HepG2 (cell line): ENCODE measurements around the gene CAPN10. TPM values are rescaled to one million over a fixed set of nuclear protein-coding genes. Genes with fewer than 3 reads are reported as not detected.

ENCODE experiments used
- ATAD3A ChIP-seq: sonication (generic); formaldehyde crosslinking; IDR thresholded peaks from 2 replicates; pipeline ENCODE4 v1.4.0; 2020; ENCODE audit warnings: missing genetic modification reagents
- CBX5 ChIP-seq: sonication (generic); formaldehyde crosslinking; IDR thresholded peaks from 2 replicates; pipeline ENCODE4 v1.4.0; 2020; ENCODE audit warnings: missing genetic modification reagents, borderline replicate concordance
- CREB1 ChIP-seq, 2 experiments: fragments of 450-650 bp in 1 of 2; IDR thresholded peaks; 2 replicates each; pipeline ENCODE4 v1.6.1; 2016 to 2017; ENCODE audit warnings: control low read depth in 1 of 2, mild to moderate bottlenecking in 1 of 2, missing compliant biosample characterization in 1 of 2, missing genetic modification characterization in 1 of 2
- GPN1 ChIP-seq: sonication (generic); formaldehyde crosslinking; IDR thresholded peaks from 2 replicates; pipeline ENCODE4 v1.5.1; 2020; ENCODE audit warnings: missing genetic modification reagents, borderline replicate concordance
- HDAC2 ChIP-seq: sonication (generic); formaldehyde crosslinking; IDR thresholded peaks from 2 replicates; pipeline ENCODE4 v1.4.0; 2020; ENCODE audit warnings: missing genetic modification reagents
- HMGA1 ChIP-seq: sonication (generic); formaldehyde crosslinking; conservative IDR thresholded peaks from 2 replicates; pipeline ENCODE4 v1.4.0; 2020; ENCODE audit warnings: missing genetic modification reagents
- MED1 ChIP-seq: sonication (generic); formaldehyde crosslinking; IDR thresholded peaks from 2 replicates; pipeline ENCODE4 v1.4.0; 2020; ENCODE audit warnings: missing genetic modification reagents
- MTA1 ChIP-seq: sonication (generic); formaldehyde crosslinking; IDR thresholded peaks from 2 replicates; pipeline ENCODE4 v1.4.0; 2020; ENCODE audit warnings: missing genetic modification reagents, mild to moderate bottlenecking, borderline replicate concordance
- NKX3-1 ChIP-seq: sonication (generic); formaldehyde crosslinking; IDR thresholded peaks from 2 replicates; pipeline ENCODE4 v1.5.0; 2020; ENCODE audit warnings: missing genetic modification reagents
- PHF8 ChIP-seq: sonication (generic); formaldehyde crosslinking; IDR thresholded peaks from 2 replicates; pipeline ENCODE4 v1.5.0; 2020; ENCODE audit warnings: missing genetic modification reagents
- POLR2AphosphoS2 ChIP-seq: IDR thresholded peaks from 2 replicates; pipeline ENCODE4 v1.6.1; 2011; ENCODE audit warnings: low read depth, low read length, improper control_type of control experiment
- RBFOX2 ChIP-seq: fragments of 200-400 bp; formaldehyde crosslinking; IDR thresholded peaks from 2 replicates; pipeline ENCODE4 v1.6.1; 2017; ENCODE audit warnings: low read depth, mild to moderate bottlenecking, low read length
- REXO4 ChIP-seq: sonication (generic); formaldehyde crosslinking; IDR thresholded peaks from 2 replicates; pipeline ENCODE4 v1.8.0; 2022; ENCODE audit warnings: missing genetic modification reagents, mild to moderate bottlenecking, borderline replicate concordance
- SIN3A ChIP-seq: IDR thresholded peaks from 2 replicates; pipeline ENCODE4 v1.6.1; 2011; ENCODE audit warnings: low read depth, mild to moderate bottlenecking, control low read depth, low read length, borderline replicate concordance
- SP2 ChIP-seq: sonication (generic); formaldehyde crosslinking; IDR thresholded peaks from 2 replicates; pipeline ENCODE4 v1.5.1; 2020; ENCODE audit warnings: mild to moderate bottlenecking, missing genetic modification reagents
- USF2 ChIP-seq, 2 experiments: sonication (generic) in 1 of 2; formaldehyde crosslinking in 1 of 2; IDR thresholded peaks; 2 replicates each; pipeline versions ENCODE4 v1.5.1 to v1.6.1; 2011 to 2020; ENCODE audit warnings: borderline replicate concordance in 1 of 2, low read depth in 1 of 2, low read length in 1 of 2, mild to moderate bottlenecking in 1 of 2, missing genetic modification reagents in 1 of 2, moderate library complexity in 1 of 2
- WIZ ChIP-seq: sonication (generic); formaldehyde crosslinking; IDR thresholded peaks from 2 replicates; pipeline ENCODE4 v1.5.1; 2020; ENCODE audit warnings: mild to moderate bottlenecking, missing genetic modification reagents
- ZMYM3 ChIP-seq: sonication (generic); formaldehyde crosslinking; IDR thresholded peaks from 2 replicates; pipeline ENCODE4 v1.5.1; 2020; ENCODE audit warnings: mild to moderate bottlenecking, missing genetic modification reagents
- ZNF260 ChIP-seq: sonication (generic); formaldehyde crosslinking; IDR thresholded peaks from 2 replicates; pipeline ENCODE4 v1.4.0; 2020; ENCODE audit warnings: missing genetic modification reagents, low read depth, mild to moderate bottlenecking, borderline replicate concordance
- ZNF335 ChIP-seq: sonication (generic); formaldehyde crosslinking; IDR thresholded peaks from 2 replicates; pipeline ENCODE4 v1.4.0; 2020; ENCODE audit warnings: missing genetic modification reagents
- ZNF350 ChIP-seq: sonication (generic); formaldehyde crosslinking; IDR thresholded peaks from 2 replicates; pipeline ENCODE4 v1.4.0; 2020; ENCODE audit warnings: mild to moderate bottlenecking, low read depth, missing genetic modification reagents, borderline replicate concordance
- ZNF530 ChIP-seq: sonication (generic); formaldehyde crosslinking; IDR thresholded peaks from 2 replicates; pipeline ENCODE4 v1.5.0; 2020; ENCODE audit warnings: low read depth, mild to moderate bottlenecking, missing genetic modification reagents
- ZNF672 ChIP-seq: sonication (generic); formaldehyde crosslinking; IDR thresholded peaks from 2 replicates; pipeline ENCODE4 v1.8.1; 2022; ENCODE audit warnings: missing genetic modification reagents
- ZNF850 ChIP-seq: sonication (generic); formaldehyde crosslinking; conservative IDR thresholded peaks from 2 replicates; pipeline ENCODE4 v1.9.0; 2021; ENCODE audit warnings: mild to moderate bottlenecking, missing genetic modification reagents
- polyA plus RNA-seq, 8 experiments: library from polyadenylated mRNA; depleted of rRNA in 3 of 8; stranded (reverse) in 7 of 8; unstranded in 1 of 8; fragments of >200 nt; fragmentation: Illumina TruSeq in 4 of 8; extraction: Trizol in 4 of 8; gene quantifications; 2 replicates each; pipeline versions ENCODE4 v1.2.1 to v1.2.3, GENCODE V29; 2011 to 2016; ENCODE audit warnings: low read depth in 4 of 8, missing spikeins in 1 of 8, mixed read lengths in 1 of 8; ENCODE audit not compliant: insufficient read depth in 1 of 8
- total RNA-seq, 5 experiments: library from RNA; depleted of rRNA; stranded (reverse); fragments of >200 nt; fragmentation: Illumina TruSeq; extraction: Trizol; gene quantifications; 2 replicates each; pipeline ENCODE4 v1.2.3, GENCODE V29; 2016; ENCODE audit warnings: low read depth in 1 of 5
- TF ChIP-seq, protein P1 (sequence below): sonication (generic); formaldehyde crosslinking; IDR thresholded peaks from 2 replicates; pipeline ENCODE4 v1.8.1; 2022; ENCODE audit warnings: low read depth, mild to moderate bottlenecking, missing genetic modification reagents
- TF ChIP-seq, protein P2 (sequence below): sonication (generic); formaldehyde crosslinking; IDR thresholded peaks from 2 replicates; pipeline ENCODE4 v1.4.0; 2020; ENCODE audit warnings: missing genetic modification reagents, borderline replicate concordance

CAPN10 gene
- total and polyA plus RNA-seq, 2 of the 13 experiments (the other 11 are each of a cell fraction or from before 2014, with no cell fraction given) = 27.6 to 32.4 TPM

- TF ChIP-seq, protein P1, sequence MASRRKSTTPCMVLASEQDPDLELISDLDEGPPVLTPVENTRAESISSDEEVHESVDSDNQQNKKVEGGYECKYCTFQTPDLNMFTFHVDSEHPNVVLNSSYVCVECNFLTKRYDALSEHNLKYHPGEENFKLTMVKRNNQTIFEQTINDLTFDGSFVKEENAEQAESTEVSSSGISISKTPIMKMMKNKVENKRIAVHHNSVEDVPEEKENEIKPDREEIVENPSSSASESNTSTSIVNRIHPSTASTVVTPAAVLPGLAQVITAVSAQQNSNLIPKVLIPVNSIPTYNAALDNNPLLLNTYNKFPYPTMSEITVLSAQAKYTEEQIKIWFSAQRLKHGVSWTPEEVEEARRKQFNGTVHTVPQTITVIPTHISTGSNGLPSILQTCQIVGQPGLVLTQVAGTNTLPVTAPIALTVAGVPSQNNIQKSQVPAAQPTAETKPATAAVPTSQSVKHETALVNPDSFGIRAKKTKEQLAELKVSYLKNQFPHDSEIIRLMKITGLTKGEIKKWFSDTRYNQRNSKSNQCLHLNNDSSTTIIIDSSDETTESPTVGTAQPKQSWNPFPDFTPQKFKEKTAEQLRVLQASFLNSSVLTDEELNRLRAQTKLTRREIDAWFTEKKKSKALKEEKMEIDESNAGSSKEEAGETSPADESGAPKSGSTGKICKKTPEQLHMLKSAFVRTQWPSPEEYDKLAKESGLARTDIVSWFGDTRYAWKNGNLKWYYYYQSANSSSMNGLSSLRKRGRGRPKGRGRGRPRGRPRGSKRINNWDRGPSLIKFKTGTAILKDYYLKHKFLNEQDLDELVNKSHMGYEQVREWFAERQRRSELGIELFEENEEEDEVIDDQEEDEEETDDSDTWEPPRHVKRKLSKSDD (CRISPR knock-in tag) = peak; percentile 91
- TF ChIP-seq SIN3A = peak; percentile 87; the same call in 1 of the 2 replicates
- TF ChIP-seq MTA1 (CRISPR knock-in tag) = peak; percentile 69; the same call in 1 of the 2 replicates
- no peak; the same call in 1 of the 2 replicates for TF ChIP-seq ZNF672 (CRISPR knock-in tag)
- TF ChIP-seq POLR2AphosphoS2 = no peak
- TF ChIP-seq ZNF850 (CRISPR knock-in tag) = no peak; the same call in 1 of the 2 replicates
- TF ChIP-seq ZNF530 (CRISPR knock-in tag) = 0 out of 2 replicates have a peak, but pooled peaks have one; percentile 73
- peak; percentile 74; the same call in 1 of the 2 replicates for TF ChIP-seq ZNF335 (CRISPR knock-in tag)
- peak; percentile 53; the same call in 1 of the 2 replicates for TF ChIP-seq SP2 (CRISPR knock-in tag)
- no peak; the same call in 1 of the 2 replicates for TF ChIP-seq ZNF350 (CRISPR knock-in tag)
- TF ChIP-seq HMGA1 (CRISPR knock-in tag) = no peak
- no peak for TF ChIP-seq ZMYM3 (CRISPR knock-in tag)
- no peak for TF ChIP-seq ATAD3A (CRISPR knock-in tag)
- TF ChIP-seq, protein P2, sequence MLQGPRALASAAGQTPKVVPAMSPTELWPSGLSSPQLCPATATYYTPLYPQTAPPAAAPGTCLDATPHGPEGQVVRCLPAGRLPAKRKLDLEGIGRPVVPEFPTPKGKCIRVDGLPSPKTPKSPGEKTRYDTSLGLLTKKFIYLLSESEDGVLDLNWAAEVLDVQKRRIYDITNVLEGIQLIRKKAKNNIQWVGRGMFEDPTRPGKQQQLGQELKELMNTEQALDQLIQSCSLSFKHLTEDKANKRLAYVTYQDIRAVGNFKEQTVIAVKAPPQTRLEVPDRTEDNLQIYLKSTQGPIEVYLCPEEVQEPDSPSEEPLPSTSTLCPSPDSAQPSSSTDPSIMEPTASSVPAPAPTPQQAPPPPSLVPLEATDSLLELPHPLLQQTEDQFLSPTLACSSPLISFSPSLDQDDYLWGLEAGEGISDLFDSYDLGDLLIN (CRISPR knock-in tag) = no peak
- no peak for TF ChIP-seq PHF8
- TF ChIP-seq NKX3-1 (CRISPR knock-in tag) = no peak; the same call in 1 of the 2 replicates
- no peak for TF ChIP-seq USF2 (IDR thresholded peaks at IDR 0.05; ENCODE audit: low read depth, low read length)
- TF ChIP-seq USF2 (CRISPR knock-in tag; IDR thresholded peaks at IDR 0.05; ENCODE audit: borderline replicate concordance) = no peak
- TF ChIP-seq CREB1 (IDR thresholded peaks at IDR 0.05) = peak; percentile 72
- no peak for TF ChIP-seq CREB1 (CRISPR knock-in tag; IDR thresholded peaks at IDR 0.05)
- TF ChIP-seq ZNF260 = no peak
- peak; percentile 66; the same call in 1 of the 2 replicates for TF ChIP-seq CBX5 (CRISPR knock-in tag)
- peak; percentile 77 for TF ChIP-seq MED1
- TF ChIP-seq HDAC2 (CRISPR knock-in tag) = peak; percentile 90
- no peak for TF ChIP-seq GPN1
- peak; percentile 58 for TF ChIP-seq WIZ
- TF ChIP-seq RBFOX2 = no peak
- TF ChIP-seq REXO4 (CRISPR knock-in tag) = 0 out of 2 replicates have a peak, but pooled peaks have one; percentile 76
Observed at GRCh38 chr2:240560084-240560479, 26.5 kb upstream of the CAPN10 start, which contains the start of gene DUSP28 (continued).
